Neuronal stem cell (in vitro differentiated cells): ENCODE results near the gene DPPA4. TPM values are rescaled to one million over a fixed set of nuclear protein-coding genes. Genes with fewer than 3 reads are reported as not detected.

Experiments
- DNase-seq: peaks from one replicate; pipeline ENCODE4 v3.0.0-alpha.2; 2013; ENCODE audit warnings: low spot score
- H2AFZ ChIP-seq: one replicate; pipeline ENCODE4 v1.6.1; 2013; ENCODE audit warnings: mild to moderate bottlenecking, low read length, inconsistent platforms
- H2AK5ac ChIP-seq: 2 replicates; pipeline ENCODE4 v1.6.1; 2013; ENCODE audit warnings: low read depth, mild to moderate bottlenecking, inconsistent platforms, low read length, moderate library complexity, mixed read lengths
- H2BK120ac ChIP-seq: 2 replicates; pipeline ENCODE4 v1.6.1; 2013; ENCODE audit warnings: low read depth, mild to moderate bottlenecking, inconsistent platforms, low read length, moderate library complexity, mixed read lengths
- H2BK12ac ChIP-seq: one replicate; pipeline ENCODE4 v1.6.1; 2013; ENCODE audit warnings: low read length, inconsistent platforms
- H2BK15ac ChIP-seq: 2 replicates; pipeline ENCODE4 v1.6.1; 2013; ENCODE audit warnings: mild to moderate bottlenecking, low read length, inconsistent platforms, mixed read lengths
- H2BK5ac ChIP-seq: one replicate; pipeline ENCODE4 v1.6.1; 2013; ENCODE audit warnings: inconsistent platforms, mild to moderate bottlenecking, low read length, moderate library complexity
- H3K14ac ChIP-seq: one replicate; pipeline ENCODE4 v1.6.1; 2013; ENCODE audit warnings: low read length, inconsistent platforms
- H3K18ac ChIP-seq: 2 replicates; pipeline ENCODE4 v1.6.1; 2013; ENCODE audit warnings: low read length, inconsistent platforms
- H3K23ac ChIP-seq: 2 replicates; pipeline ENCODE4 v1.6.1; 2013; ENCODE audit warnings: low read depth, mild to moderate bottlenecking, mixed read lengths, low read length, inconsistent platforms; ENCODE audit not compliant: poor library complexity
- H3K27ac ChIP-seq: replicated peaks from 3 replicates; pipeline ENCODE4 v1.5.1; 2013; ENCODE audit warnings: low read length, inconsistent platforms
- H3K27me3 ChIP-seq, 3 experiments: 2 replicates each; pipeline ENCODE4 v1.6.1; 2013; ENCODE audit warnings: low read length in 3 of 3, mild to moderate bottlenecking in 2 of 3, inconsistent platforms in 1 of 3, low read depth in 1 of 3, mixed read lengths in 1 of 3, moderate library complexity in 1 of 3; ENCODE audit not compliant: control insufficient read depth in 3 of 3, insufficient read depth in 3 of 3
- H3K36me3 ChIP-seq, 2 donors: replicated peaks in 1 of 2; 2 replicates each; pipeline ENCODE4 v1.6.1; 2013; ENCODE audit warnings: low read length in 2 of 2; ENCODE audit not compliant: control insufficient read depth in 2 of 2, insufficient read depth in 2 of 2
- H3K4ac ChIP-seq: 2 replicates; pipeline ENCODE4 v1.6.1; 2013; ENCODE audit warnings: inconsistent platforms, mild to moderate bottlenecking, low read length, moderate library complexity
- H3K4me1 ChIP-seq, 2 donors: 1 replicate in 1 of 2; 2 replicates in 1 of 2; pipeline ENCODE4 v1.6.1; 2013; ENCODE audit warnings: low read length in 2 of 2, low read depth in 1 of 2; ENCODE audit not compliant: control insufficient read depth in 2 of 2, insufficient read depth in 1 of 2
- H3K4me2 ChIP-seq: one replicate; pipeline ENCODE4 v1.6.1; 2013; ENCODE audit warnings: mild to moderate bottlenecking, low read length, inconsistent platforms; ENCODE audit not compliant: insufficient read depth, poor library complexity, severe bottlenecking
- H3K4me3 ChIP-seq, 2 donors: 2 replicates each; pipeline ENCODE4 v1.5.1; 2013; ENCODE audit warnings: low read length in 2 of 2, mild to moderate bottlenecking in 2 of 2, inconsistent platforms in 1 of 2, moderate library complexity in 1 of 2
- H3K79me1 ChIP-seq: one replicate; pipeline ENCODE4 v1.6.1; 2013; ENCODE audit warnings: low read depth, mild to moderate bottlenecking, inconsistent platforms, low read length, moderate library complexity
- H3K9ac ChIP-seq: one replicate; pipeline ENCODE4 v1.6.1; 2013; ENCODE audit warnings: mild to moderate bottlenecking, low read depth, low read length, inconsistent platforms; ENCODE audit not compliant: poor library complexity
- H3K9me3 ChIP-seq, 2 donors: replicated peaks in 1 of 2; 2 replicates each; pipeline versions ENCODE3 to v1.6.1; 2013; ENCODE audit warnings: low read length in 2 of 2, mild to moderate bottlenecking in 2 of 2, inconsistent platforms in 1 of 2, low read depth in 1 of 2, mixed read lengths in 1 of 2, moderate library complexity in 1 of 2; ENCODE audit not compliant: control insufficient read depth in 2 of 2, insufficient read depth in 1 of 2
- H4K8ac ChIP-seq: one replicate; pipeline ENCODE4 v1.6.1; 2013; ENCODE audit warnings: low read depth, mild to moderate bottlenecking, inconsistent platforms, low read length, moderate library complexity
- H4K91ac ChIP-seq: one replicate; pipeline ENCODE4 v1.6.1; 2013; ENCODE audit warnings: low read length, low read depth, mild to moderate bottlenecking, inconsistent platforms; ENCODE audit not compliant: poor library complexity
- WGBS, 2 donors: extraction: QIAGEN DNeasy Blood & Tissue Kit; methylation state at CpG; one replicate each; pipeline ENCODE4 v1.1.7; 2013; ENCODE audit warnings: missing lambda C conversion rate in 2 of 2, mixed read lengths in 1 of 2; ENCODE audit not compliant: insufficient read length in 2 of 2, insufficient replicate concordance in 1 of 2; ENCODE audit errors: extremely low coverage in 2 of 2; 5-methylcytosine and 5-hydroxymethylcytosine counted together
- small RNA-seq: library from polyadenylated mRNA; stranded (forward); fragments of <200 nt; extraction: miRNeasy Mini kit (QIAGEN cat#:217004); gene quantifications from one replicate; pipeline ENCODE3, GENCODE V24; 2013; ENCODE audit not compliant: insufficient read depth

DPPA4 gene

DNA sequence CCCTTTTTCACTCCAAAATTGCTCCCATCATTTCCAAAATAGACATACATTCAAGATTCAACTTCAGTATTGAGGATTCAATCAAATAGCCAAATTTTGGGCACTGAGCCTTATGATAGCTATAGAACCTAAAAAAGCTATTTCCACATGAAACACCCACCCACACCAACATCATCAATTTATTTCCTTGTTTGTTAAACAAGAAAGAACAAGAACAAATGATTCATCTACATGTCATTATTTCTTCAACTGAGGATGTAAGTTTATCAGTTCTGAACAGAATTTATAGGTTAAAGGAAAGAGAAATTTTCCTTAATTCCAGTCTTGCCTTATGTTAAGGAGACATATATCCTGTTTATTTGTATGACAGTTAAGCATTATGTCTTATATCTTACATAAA lies 53.3 kb downstream of the DPPA4 start:
- H3K4me1 ChIP-seq: peaks cover 0 to 2% of the 10 kb centered on the region in 2 donors
- no peak overlapping the region for H3K14ac ChIP-seq
- no peak overlapping the region for H4K8ac ChIP-seq
- H4K91ac ChIP-seq: no peak overlapping the region
- no peak overlapping the region for H2BK5ac ChIP-seq
- H3K9me3 ChIP-seq: no peaks in the 10 kb centered on the region
- no peak overlapping the region for H3K27ac ChIP-seq
- no peak overlapping the region for H2AFZ ChIP-seq
- H2AK5ac ChIP-seq: no peak overlapping the region
- no peak overlapping the region for H3K23ac ChIP-seq
- H3K4ac ChIP-seq: no peak overlapping the region
- no peak overlapping the region for H2BK120ac ChIP-seq
- H3K36me3 ChIP-seq: no peaks in the 10 kb centered on the region
- no peak overlapping the region for H3K4me3 ChIP-seq
- no peak overlapping the region for H3K4me2 ChIP-seq
- no peaks in the 10 kb centered on the region for H3K27me3 ChIP-seq
- no peak overlapping the region for H2BK12ac ChIP-seq
- no peak overlapping the region for H3K18ac ChIP-seq
- no peak for DNase-seq
- H2BK15ac ChIP-seq: no peak overlapping the region
- no peak overlapping the region for H3K9ac ChIP-seq
- no peaks in the 10 kb centered on the region for H3K79me1 ChIP-seq

- H3K23ac ChIP-seq: no peak overlapping the region
- no CpG with 5 or more reads among the region's 1 CpG for WGBS, 2 donors
- H3K27ac ChIP-seq: no peak overlapping the region
- no peak overlapping the region for H3K4me2 ChIP-seq
- H2BK120ac ChIP-seq: no peak overlapping the region
- H3K36me3 ChIP-seq: no peaks in the 10 kb centered on the region
- H4K91ac ChIP-seq: no peak overlapping the region
- no peak overlapping the region for H3K4me3 ChIP-seq
- H3K4ac ChIP-seq: no peak overlapping the region
- no peaks in the 10 kb centered on the region for H3K9me3 ChIP-seq
- no peaks in the 10 kb centered on the region for H3K79me1 ChIP-seq
- no peak overlapping the region for H3K14ac ChIP-seq
- H2AFZ ChIP-seq: no peak overlapping the region
- no peak overlapping the region for H2BK12ac ChIP-seq
- no peaks in the 10 kb centered on the region for H3K27me3 ChIP-seq
- H4K8ac ChIP-seq: no peak overlapping the region
- no peak overlapping the region for H2BK5ac ChIP-seq
- H3K18ac ChIP-seq: no peak overlapping the region
- DNase-seq: no peak
- no peaks in the 10 kb centered on the region for H3K4me1 ChIP-seq
- H2BK15ac ChIP-seq: no peak overlapping the region
- no peak overlapping the region for H2AK5ac ChIP-seq
- H3K9ac ChIP-seq: no peak overlapping the region
Observed at GRCh38 chr3:109278546-109278945, 58.8 kb downstream of the DPPA4 start.

DNA sequence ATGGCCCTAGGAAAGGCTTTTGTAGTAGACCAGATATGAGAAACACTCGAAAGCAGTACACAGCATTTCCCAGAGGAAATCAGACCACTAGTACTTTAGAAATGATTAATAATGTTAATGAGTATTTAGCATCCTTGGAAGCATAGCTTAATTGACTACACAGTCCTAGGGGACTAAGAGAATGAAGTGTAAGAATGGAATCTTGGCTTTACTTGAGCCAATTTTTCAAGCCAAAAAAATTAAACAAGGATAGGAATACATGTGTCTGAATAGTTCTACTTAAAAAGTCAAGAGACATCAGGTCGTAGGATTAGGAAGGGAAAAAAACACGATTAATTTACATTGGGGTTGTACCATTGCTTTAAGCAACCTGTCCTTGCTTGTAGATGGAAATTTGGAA lies 59.2 kb downstream of the DPPA4 start:
- no peak for DNase-seq
- Histone ChIP-seq H3K4ac (no peak overlapping the region), H2BK5ac (no peak overlapping the region), H3K4me2 (no peak overlapping the region), H3K4me1 (no peaks in the 10 kb centered on the region), H3K9me3 (no peaks in the 10 kb centered on the region), H3K79me1 (no peaks in the 10 kb centered on the region), H2BK120ac (no peak overlapping the region), H3K36me3 (no peaks in the 10 kb centered on the region), H2AK5ac (no peak overlapping the region), H4K91ac (no peak overlapping the region), H3K9ac (no peak overlapping the region), H3K27ac (no peak overlapping the region), H3K4me3 (no peak overlapping the region), H3K27me3 (no peaks in the 10 kb centered on the region), H4K8ac (no peak overlapping the region), H2BK12ac (no peak overlapping the region), H2AFZ (no peak overlapping the region), H3K18ac (no peak overlapping the region), H2BK15ac (no peak overlapping the region), H3K14ac (no peak overlapping the region), H3K23ac (no peak overlapping the region)
- WGBS, 2 donors: no CpG with 5 or more reads among the region's 3 CpGs

Small RNA genes within 50 kb of the gene (small RNA-seq; reads per million reads assigned to genes)
- gene AC124945.1: not detected
- gene RF00017: not detected
